IMR-90 (cell line): ENCODE results near the gene RGR. TPM values are rescaled to one million over a fixed set of nuclear protein-coding genes. Genes with fewer than 3 reads are reported as not detected.
"Not testable (repeated sequence)": the region's sequence is repeated elsewhere in the genome, so short reads cannot be mapped to it uniquely, and the experiment has no call there.

ENCODE experiments used
- ATAC-seq: fragments of 200-7000 bp; cut with Tn5 transposase; 2 replicates; pipeline ENCODE4 v1.9.1; 2020; ENCODE audit warnings: low read depth, mild to moderate bottlenecking, moderate library complexity
- BruUV-seq: library from RNA; stranded (reverse); fragments of 400-500 nt; replicated peaks from 2 replicates; lab custom pipeline; 2021; lab: Mats Ljungman, UMichigan
- CTCF ChIA-PET: fragments of 300-600 bp; formaldehyde crosslinking; extraction: SDS; loops from one replicate; lab custom pipeline; 2021; ENCODE audit warnings: antibody characterized with exemption; lab: Yijun Ruan, JAX
- POLR2A ChIA-PET: fragments of 300-600 bp; sonication (Branson Sonifier 250); formaldehyde crosslinking; loops from one replicate; lab custom pipeline; 2022; ENCODE audit warnings: antibody characterized with exemption; ENCODE audit not compliant: unreplicated experiment; lab: Charles Lee
- DNase-seq: peaks from one replicate; pipeline ENCODE4 v3.0.0; 2013
- H2AFZ ChIP-seq: replicated peaks from 2 replicates; pipeline ENCODE3; 2013; ENCODE audit warnings: low read length, mild to moderate bottlenecking; ENCODE audit not compliant: poor library complexity
- H2AK5ac ChIP-seq: 2 replicates; pipeline ENCODE4 v1.6.1; 2013; ENCODE audit warnings: low read depth, low read length, inconsistent platforms
- H2AK9ac ChIP-seq: replicated peaks from 2 replicates; pipeline ENCODE3; 2013; ENCODE audit warnings: mild to moderate bottlenecking, low read depth, low read length, moderate library complexity; ENCODE audit not compliant: poor library complexity
- H2BK120ac ChIP-seq: 2 replicates; pipeline ENCODE4 v1.6.1; 2013; ENCODE audit warnings: low read depth, low read length, inconsistent platforms
- H2BK15ac ChIP-seq: 3 replicates; pipeline ENCODE4 v1.6.1; 2013; ENCODE audit warnings: low read depth, low read length, inconsistent platforms
- H2BK20ac ChIP-seq: 2 replicates; pipeline ENCODE4 v1.6.1; 2013; ENCODE audit warnings: low read depth, mild to moderate bottlenecking, inconsistent platforms, low read length, moderate library complexity
- H2BK5ac ChIP-seq: 2 replicates; pipeline ENCODE4 v1.6.1; 2013; ENCODE audit warnings: mild to moderate bottlenecking, low read depth, low read length, inconsistent platforms; ENCODE audit not compliant: poor library complexity, severe bottlenecking
- H3K14ac ChIP-seq: replicated peaks from 2 replicates; pipeline ENCODE4 v1.6.1; 2013; ENCODE audit warnings: low read depth, low read length, inconsistent platforms
- H3K18ac ChIP-seq: 2 replicates; pipeline ENCODE4 v1.6.1; 2013; ENCODE audit warnings: low read depth, low read length, control low read depth
- H3K23ac ChIP-seq: 2 replicates; pipeline ENCODE4 v1.6.1; 2013; ENCODE audit warnings: low read depth, low read length, inconsistent platforms
- H3K27ac ChIP-seq: 2 replicates; pipeline ENCODE4 v1.5.1; 2013; ENCODE audit warnings: mild to moderate bottlenecking, control low read depth, low read length; ENCODE audit not compliant: insufficient read depth
- H3K27me3 ChIP-seq: 2 replicates; pipeline ENCODE4 v1.6.1; 2013; ENCODE audit warnings: low read length; ENCODE audit not compliant: control insufficient read depth, insufficient read depth
- H3K36me3 ChIP-seq: 2 replicates; pipeline ENCODE4 v1.6.1; 2013; ENCODE audit warnings: low read length, mixed read lengths; ENCODE audit not compliant: control insufficient read depth, insufficient read depth
- H3K4ac ChIP-seq: 2 replicates; pipeline ENCODE4 v1.6.1; 2013; ENCODE audit warnings: low read depth, low read length, inconsistent platforms
- H3K4me1 ChIP-seq: 2 replicates; pipeline ENCODE4 v1.6.1; 2013; ENCODE audit warnings: low read length, mixed read lengths; ENCODE audit not compliant: control insufficient read depth, insufficient read depth
- H3K4me2 ChIP-seq: 2 replicates; pipeline ENCODE4 v1.6.1; 2013; ENCODE audit warnings: low read depth, mild to moderate bottlenecking, control low read depth, low read length, moderate library complexity
- H3K4me3 ChIP-seq: 2 replicates; pipeline ENCODE4 v1.5.1; 2013; ENCODE audit warnings: low read depth, mild to moderate bottlenecking, control low read depth, low read length, moderate library complexity; ENCODE audit not compliant: insufficient read depth
- H3K56ac ChIP-seq: 2 replicates; pipeline ENCODE4 v1.6.1; 2013; ENCODE audit warnings: low read length, inconsistent platforms; ENCODE audit not compliant: insufficient read depth; ENCODE audit errors: extremely low read depth
- H3K79me1 ChIP-seq, 2 experiments: 2 replicates each; pipeline ENCODE4 v1.6.1; 2013; ENCODE audit warnings: low read length in 2 of 2, inconsistent platforms in 1 of 2, low read depth in 1 of 2
- H3K9ac ChIP-seq: 2 replicates; pipeline ENCODE4 v1.6.1; 2013; ENCODE audit warnings: low read depth, low read length, control low read depth
- H3K9me1 ChIP-seq: 2 replicates; pipeline ENCODE4 v1.6.1; 2013; ENCODE audit warnings: low read length, inconsistent platforms; ENCODE audit not compliant: insufficient read depth
- H3K9me3 ChIP-seq: 2 replicates; pipeline ENCODE4 v1.6.1; 2013; ENCODE audit warnings: low read length; ENCODE audit not compliant: control insufficient read depth, insufficient read depth
- H4K20me1 ChIP-seq: 2 replicates; pipeline ENCODE4 v1.6.1; 2013; ENCODE audit warnings: low read length, inconsistent platforms; ENCODE audit not compliant: insufficient read depth
- H4K5ac ChIP-seq: 2 replicates; pipeline ENCODE4 v1.6.1; 2013; ENCODE audit warnings: mild to moderate bottlenecking, low read depth, low read length, control low read depth
- H4K8ac ChIP-seq, 2 experiments: 2 replicates each; pipeline ENCODE4 v1.6.1; 2013; ENCODE audit warnings: low read depth in 2 of 2, low read length in 2 of 2, control low read depth in 1 of 2, inconsistent platforms in 1 of 2
- H4K91ac ChIP-seq: 2 replicates; pipeline ENCODE4 v1.6.1; 2013; ENCODE audit warnings: low read depth, low read length, inconsistent platforms; ENCODE audit not compliant: insufficient read depth
- CEBPB ChIP-seq: IDR thresholded peaks from 2 replicates; pipeline ENCODE4 v1.6.1; 2012; ENCODE audit warnings: low read depth, low read length, improper control_type of control experiment
- WGBS, 2 experiments: methylation state at CpG; one replicate each; pipeline versions ENCODE4 v1.1.5 to v1.1.7; 2013; ENCODE audit warnings: missing lambda C conversion rate in 2 of 2; ENCODE audit not compliant: insufficient read length in 1 of 2; ENCODE audit errors: extremely low coverage in 2 of 2; 5-methylcytosine and 5-hydroxymethylcytosine counted together
- dilution Hi-C: fragments of 300-500 bp; cut with HindIII; formaldehyde crosslinking; loops from one replicate; pipeline ENCODE4 v1.14.3; 2018; ENCODE audit warnings: low sequenced_read_pairs; ENCODE audit not compliant: unreplicated experiment
- in situ Hi-C: fragments of 300-500 bp; cut with MboI; formaldehyde crosslinking; loops from 3 replicates; pipeline ENCODE4 v1.14.3; 2019; ENCODE audit warnings: low sequenced_read_pairs, inconsistent platforms, mixed read lengths
- intact Hi-C: fragments of 100-400 bp; cut with micrococcal nuclease; formaldehyde crosslinking; loops from 2 replicates; pipeline ENCODE4 v1.10.0; 2022
- polyA plus RNA-seq, 3 experiments: library from polyadenylated mRNA; depleted of rRNA; stranded (reverse); fragments of >200 nt; gene quantifications; 2 replicates each; pipeline ENCODE4 v1.2.3, GENCODE V29; 2012; ENCODE audit warnings: low replicate concordance in 1 of 3
- total RNA-seq: library from RNA; depleted of rRNA; stranded (reverse); fragments of >200 nt; gene quantifications from 2 replicates; pipeline ENCODE4 v1.2.3, GENCODE V29; 2012

The RGR gene
- total and polyA plus RNA-seq, 2 of the 4 experiments (the other 2 are of a cell fraction), result not detected

- no peak for TF ChIP-seq CEBPB
These were observed 25.9 kb downstream of the RGR start (continued) for GRCh38 chr10:84270708-84271107.

GRCh38 chr10:84279876-84280475, 35.1 kb downstream of the RGR start:
- CTCF ChIA-PET, result interaction anchor here (1.2 kb wide), 1 partner anchor 12 kb away, joined by 3 read pairs; no protein-coding TSS in a partner anchor
- DNase-seq, H2AK9ac ChIP-seq, in situ Hi-C loops, intact Hi-C loops, H3K9me3 ChIP-seq, H2BK120ac ChIP-seq, H3K18ac ChIP-seq, H3K4ac ChIP-seq, H3K27me3 ChIP-seq, H2AK5ac ChIP-seq, H3K23ac ChIP-seq, H3K4me3 ChIP-seq, H3K14ac ChIP-seq, BruUV-seq, H3K4me1 ChIP-seq, H4K20me1 ChIP-seq, H3K56ac ChIP-seq, H2BK20ac ChIP-seq, dilution Hi-C loops, H3K27ac ChIP-seq, H3K9ac ChIP-seq, H3K4me2 ChIP-seq, ATAC-seq, H3K9me1 ChIP-seq, H4K91ac ChIP-seq, H2BK5ac ChIP-seq, H2BK15ac ChIP-seq, H3K79me1 ChIP-seq, H4K5ac ChIP-seq, H3K36me3 ChIP-seq, H4K8ac ChIP-seq, POLR2A ChIA-PET, H2AFZ ChIP-seq: not testable (repeated sequence)
- no CpG with 5 or more reads among the region's 31 CpGs for WGBS, 2 experiments
